Ectodermal cell (in vitro differentiated cells): Measurements from ENCODE around the gene FRMPD3. TPM values are rescaled to one million over a fixed set of nuclear protein-coding genes. Genes with fewer than 3 reads are reported as not detected.

Source experiments
- H3K27ac ChIP-seq: 2 replicates; pipeline ENCODE4 v1.7.0; 2013; ENCODE audit warnings: mild to moderate bottlenecking, low read depth, low read length; ENCODE audit not compliant: insufficient read depth, poor library complexity, severe bottlenecking
- H3K27me3 ChIP-seq: 2 replicates; pipeline ENCODE4 v1.7.0; 2013; ENCODE audit warnings: mild to moderate bottlenecking, low read length; ENCODE audit not compliant: insufficient read depth, control insufficient read depth, poor library complexity, severe bottlenecking
- H3K36me3 ChIP-seq: one replicate; pipeline ENCODE4 v1.7.0; 2013; ENCODE audit warnings: low read length; ENCODE audit not compliant: control insufficient read depth, insufficient read depth
- H3K4me1 ChIP-seq: one replicate; pipeline ENCODE4 v1.7.0; 2013; ENCODE audit warnings: low read length; ENCODE audit not compliant: control insufficient read depth, insufficient read depth
- H3K4me3 ChIP-seq: 2 replicates; pipeline ENCODE4 v1.7.0; 2013; ENCODE audit warnings: low read depth, low read length, control low read depth; ENCODE audit not compliant: insufficient read depth
- H3K9me3 ChIP-seq: 2 replicates; pipeline ENCODE4 v1.7.0; 2013; ENCODE audit warnings: mild to moderate bottlenecking, low read length, moderate library complexity; ENCODE audit not compliant: control insufficient read depth
- WGBS, 2 experiments: methylation state at CpG; one replicate each; pipeline ENCODE4 v1.1.7; 2013; ENCODE audit warnings: missing lambda C conversion rate in 2 of 2; 5-methylcytosine and 5-hydroxymethylcytosine counted together
- polyA plus RNA-seq, 4 experiments: library from polyadenylated mRNA; stranded (reverse); fragments of 50-300 nt; gene quantifications; one replicate each; pipeline ENCODE4 v1.2.3, GENCODE V29; 2013

FRMPD3 gene
- polyA plus RNA-seq (2013, experiment 1 of 4) = 0.61 TPM
- 0.30 TPM for polyA plus RNA-seq (2013, experiment 2 of 4)
- 0.91 TPM for polyA plus RNA-seq (2013, experiment 3 of 4)
- 0.85 TPM for polyA plus RNA-seq (2013, experiment 4 of 4)

DNA sequence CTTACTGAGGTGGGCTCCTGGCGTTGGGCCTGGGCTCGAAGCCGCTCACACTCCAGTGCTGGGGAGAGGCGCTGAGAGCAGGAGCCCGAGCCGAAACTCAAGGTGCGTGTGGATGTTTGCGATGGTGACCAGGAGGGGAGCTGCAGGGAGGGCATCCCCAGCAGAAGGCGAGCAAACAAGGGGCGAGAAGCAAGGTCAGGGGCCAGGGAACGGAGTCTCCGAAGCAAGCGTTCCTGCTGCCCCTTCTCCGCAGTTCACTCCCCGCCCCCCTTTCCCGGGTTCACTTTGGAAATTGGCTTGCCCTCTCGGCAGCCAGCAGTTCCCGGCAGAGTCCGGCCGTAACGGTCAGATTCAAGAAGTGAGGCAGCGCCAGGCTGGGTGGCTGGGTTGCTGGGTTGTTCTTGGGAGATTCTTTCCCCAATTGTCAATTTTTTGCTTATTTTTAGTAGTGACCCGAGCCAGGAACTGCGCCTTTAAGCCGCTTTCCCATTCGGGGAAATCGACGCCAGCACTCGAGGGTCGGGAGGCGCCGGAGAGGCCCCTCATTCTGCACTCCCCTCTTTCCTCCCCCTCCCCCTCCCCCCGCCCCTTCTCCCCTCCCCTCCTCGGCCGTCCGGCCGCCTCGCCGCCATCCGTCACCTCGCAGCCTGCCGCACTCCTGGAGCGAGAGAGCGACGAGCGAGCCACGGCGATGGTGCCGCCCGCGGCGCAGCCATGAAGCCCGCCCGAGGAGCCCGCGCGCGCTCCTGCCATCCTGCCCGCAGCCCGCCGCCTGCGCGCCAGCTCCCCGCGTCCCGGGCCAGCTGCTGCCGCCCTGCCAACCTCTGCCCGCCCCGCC is at the start of gene FRMPD3:
TSS of gene FRMPD3 (plus strand) at position 655 of the 838 bp plus-strand sequence. CDS start 76,937 bp downstream, outside the sequence.
- Histone ChIP-seq H3K27me3 (peaks cover 39% of the 10 kb centered on the region), H3K4me1 (peaks cover 6% of the 10 kb centered on the region), H3K27ac (no peak within 1 kb of the TSS), H3K36me3 (no peaks in the 10 kb centered on the region), H3K9me3 (no peaks in the 10 kb centered on the region), H3K4me3 (peak within 1 kb of the TSS; percentile 39)
- WGBS, 2 experiments = 0 to 1% methylated on average over 66 to 68 of the region's 69 CpGs

DNA sequence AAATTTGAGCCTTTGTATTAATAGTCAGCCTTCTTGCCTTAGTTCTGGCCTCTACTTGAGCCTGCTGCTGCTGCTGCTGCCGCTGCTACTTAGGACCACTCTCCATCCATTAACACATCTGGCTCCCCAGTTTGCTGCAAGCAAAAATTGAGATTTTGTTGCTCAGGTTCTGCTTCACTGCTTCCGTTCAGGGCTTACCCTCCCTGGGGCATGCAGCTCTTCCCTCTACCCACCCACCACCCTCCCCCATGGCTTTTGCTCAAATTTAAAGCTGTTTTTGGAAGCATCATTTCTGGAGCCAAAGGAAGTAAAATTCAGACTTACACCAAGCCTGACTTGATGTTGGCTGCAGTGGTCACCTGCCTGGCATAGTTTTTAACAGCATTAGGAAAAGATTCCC is 28.9 kb upstream of the FRMPD3 start:
- Histone ChIP-seq H3K4me1 (no peaks in the 10 kb centered on the region), H3K9me3 (no peaks in the 10 kb centered on the region), H3K36me3 (no peaks in the 10 kb centered on the region), H3K27ac (no peak overlapping the region), H3K27me3 (no peaks in the 10 kb centered on the region), H3K4me3 (no peak overlapping the region)
- WGBS, 2 experiments = 87 to 92% methylated on average over 2 of the region's 2 CpGs

GRCh38 chrX:107421337-107421861 is 28.1 kb upstream of the FRMPD3 start:
- H3K36me3 ChIP-seq = no peaks in the 10 kb centered on the region
- no peaks in the 10 kb centered on the region for H3K9me3 ChIP-seq
- no peaks in the 10 kb centered on the region for H3K4me1 ChIP-seq
- no peak overlapping the region for H3K27ac ChIP-seq
- H3K27me3 ChIP-seq = no peaks in the 10 kb centered on the region
- no peak overlapping the region for H3K4me3 ChIP-seq
- 89 to 94% methylated on average over 3 of the region's 3 CpGs for WGBS, 2 experiments

DNA sequence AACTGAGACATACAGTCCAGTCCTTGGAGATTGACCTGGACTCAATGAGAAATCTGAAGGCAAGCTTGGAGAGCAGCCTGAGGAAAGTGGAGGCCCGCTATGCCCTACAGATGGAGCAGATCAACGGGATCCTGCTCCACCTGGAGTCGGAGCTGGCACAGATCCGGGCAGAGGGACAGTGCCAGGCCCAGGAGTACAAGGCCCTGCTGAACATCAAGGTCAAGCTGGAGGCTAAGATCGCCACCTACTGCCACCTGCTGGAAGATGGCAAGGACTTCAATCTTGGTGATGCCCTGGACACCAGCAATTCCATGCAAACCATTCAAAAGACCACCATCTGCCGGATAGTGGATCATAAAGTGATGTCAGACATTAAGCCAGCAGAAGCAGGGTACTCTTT is 20.4 kb upstream of the FRMPD3 start:
- no peaks in the 10 kb centered on the region for H3K36me3 ChIP-seq
- no peak overlapping the region for H3K27ac ChIP-seq
- no peaks in the 10 kb centered on the region for H3K4me1 ChIP-seq
- H3K27me3 ChIP-seq = no peaks in the 10 kb centered on the region
- 71 to 82% methylated on average over 5 to 6 of the region's 6 CpGs for WGBS, 2 experiments
- H3K9me3 ChIP-seq = no peaks in the 10 kb centered on the region
- H3K4me3 ChIP-seq = no peak overlapping the region

GRCh38 chrX:107440187-107440586 is 9.3 kb upstream of the FRMPD3 start:
- H3K36me3 ChIP-seq = no peaks in the 10 kb centered on the region
- no peaks in the 10 kb centered on the region for H3K27me3 ChIP-seq
- no peak overlapping the region for H3K4me3 ChIP-seq
- H3K9me3 ChIP-seq = no peaks in the 10 kb centered on the region
- WGBS, 2 experiments = 100% methylated on average over 1 of the region's 3 CpGs
- no peak overlapping the region for H3K27ac ChIP-seq
- no peaks in the 10 kb centered on the region for H3K4me1 ChIP-seq

DNA sequence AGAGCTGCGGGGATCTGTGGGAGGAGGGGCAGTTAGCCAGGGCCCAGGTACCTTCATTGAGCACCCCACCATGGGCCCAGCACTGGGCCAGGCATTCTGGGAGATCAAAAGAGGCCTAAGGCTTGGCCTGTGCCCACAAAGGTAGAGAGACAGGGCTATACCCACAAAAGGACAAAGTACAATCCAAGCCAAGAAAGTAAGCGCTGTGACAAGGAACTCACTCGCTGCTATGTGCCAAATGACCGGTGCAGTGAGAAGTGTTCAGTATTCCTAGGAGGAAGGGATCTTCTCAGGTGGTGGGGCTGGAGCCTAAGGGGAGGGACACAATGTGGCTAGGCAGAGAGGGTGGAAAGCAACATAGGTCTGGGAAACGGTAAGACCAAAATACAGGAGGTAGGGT is 8.8 kb upstream of the FRMPD3 start:
- H3K27me3 ChIP-seq = no peaks in the 10 kb centered on the region
- H3K4me3 ChIP-seq = no peak overlapping the region
- no peaks in the 10 kb centered on the region for H3K4me1 ChIP-seq
- H3K27ac ChIP-seq = no peak overlapping the region
- 90 to 92% methylated on average over 5 of the region's 5 CpGs for WGBS, 2 experiments
- H3K36me3 ChIP-seq = no peaks in the 10 kb centered on the region
- no peaks in the 10 kb centered on the region for H3K9me3 ChIP-seq

GRCh38 chrX:107442914-107443527 is 6.4 kb upstream of the FRMPD3 start:
- H3K4me1 ChIP-seq = no peaks in the 10 kb centered on the region
- H3K27me3 ChIP-seq = peaks cover 14% of the 10 kb centered on the region
- no peaks in the 10 kb centered on the region for H3K9me3 ChIP-seq
- H3K36me3 ChIP-seq = no peaks in the 10 kb centered on the region
- no peak overlapping the region for H3K4me3 ChIP-seq
- 27 to 33% methylated on average over 3 of the region's 3 CpGs for WGBS, 2 experiments
- no peak overlapping the region for H3K27ac ChIP-seq

DNA sequence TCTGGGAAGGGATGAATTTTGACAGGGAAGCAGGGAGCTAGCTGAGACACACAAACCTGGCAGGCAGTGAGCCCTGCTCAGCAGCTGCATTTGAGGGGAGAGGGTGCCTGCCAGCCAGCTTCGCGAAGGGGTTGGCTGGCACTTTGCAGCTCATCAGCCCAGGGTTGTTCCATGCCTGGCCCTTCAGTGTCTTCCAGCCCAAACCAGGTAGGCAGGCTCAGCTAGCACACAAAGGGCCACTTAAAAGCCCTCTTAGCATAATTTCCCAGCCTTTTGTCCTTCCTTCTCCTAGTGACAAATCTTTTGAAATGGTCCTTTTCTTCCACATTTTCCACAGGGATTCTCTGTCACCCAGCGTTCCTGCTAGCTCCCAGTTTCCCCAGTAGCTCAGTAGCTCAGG is 4.3 kb upstream of the FRMPD3 start:
- no peak overlapping the region for H3K4me3 ChIP-seq
- no peaks in the 10 kb centered on the region for H3K36me3 ChIP-seq
- no peak overlapping the region for H3K27ac ChIP-seq
- 44 to 60% methylated on average over 3 of the region's 3 CpGs for WGBS, 2 experiments
- H3K27me3 ChIP-seq = peaks cover 27% of the 10 kb centered on the region
- no peaks in the 10 kb centered on the region for H3K4me1 ChIP-seq
- H3K9me3 ChIP-seq = no peaks in the 10 kb centered on the region

DNA sequence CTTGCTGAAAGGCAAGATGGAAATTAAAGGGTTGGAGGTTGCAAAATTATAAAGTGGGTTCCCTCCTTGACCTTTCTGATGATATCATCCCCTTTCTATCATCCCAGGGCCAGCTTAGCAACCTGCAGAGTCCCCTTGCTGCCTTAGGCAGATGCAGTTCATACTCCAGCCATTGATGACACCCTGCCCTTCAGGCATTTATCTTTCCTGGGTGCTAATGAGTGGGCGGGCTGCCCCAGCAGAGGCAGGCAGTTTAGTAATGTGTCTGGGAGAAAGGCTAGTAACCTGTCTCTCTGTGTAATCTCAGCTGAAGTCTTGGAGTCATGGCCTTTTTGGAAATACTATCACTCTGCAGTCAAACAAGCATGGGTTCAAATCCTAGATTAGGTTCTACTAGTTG is 3.8 kb upstream of the FRMPD3 start:
- Histone ChIP-seq H3K27ac (no peak overlapping the region), H3K4me1 (no peaks in the 10 kb centered on the region), H3K4me3 (no peak overlapping the region), H3K36me3 (no peaks in the 10 kb centered on the region), H3K27me3 (peaks cover 32% of the 10 kb centered on the region), H3K9me3 (no peaks in the 10 kb centered on the region)
- 95 to 100% methylated on average over 1 of the region's 1 CpG for WGBS, 2 experiments

GRCh38 chrX:107447642-107448041 is 1.8 kb upstream of the FRMPD3 start:
- no peaks in the 10 kb centered on the region for H3K9me3 ChIP-seq
- no peaks in the 10 kb centered on the region for H3K36me3 ChIP-seq
- no peak overlapping the region for H3K27ac ChIP-seq
- H3K4me3 ChIP-seq = no peak overlapping the region
- peaks cover 39% of the 10 kb centered on the region for H3K27me3 ChIP-seq
- H3K4me1 ChIP-seq = peaks cover 6% of the 10 kb centered on the region
